ENCODE results near the gene PRUNE2.

DNA sequence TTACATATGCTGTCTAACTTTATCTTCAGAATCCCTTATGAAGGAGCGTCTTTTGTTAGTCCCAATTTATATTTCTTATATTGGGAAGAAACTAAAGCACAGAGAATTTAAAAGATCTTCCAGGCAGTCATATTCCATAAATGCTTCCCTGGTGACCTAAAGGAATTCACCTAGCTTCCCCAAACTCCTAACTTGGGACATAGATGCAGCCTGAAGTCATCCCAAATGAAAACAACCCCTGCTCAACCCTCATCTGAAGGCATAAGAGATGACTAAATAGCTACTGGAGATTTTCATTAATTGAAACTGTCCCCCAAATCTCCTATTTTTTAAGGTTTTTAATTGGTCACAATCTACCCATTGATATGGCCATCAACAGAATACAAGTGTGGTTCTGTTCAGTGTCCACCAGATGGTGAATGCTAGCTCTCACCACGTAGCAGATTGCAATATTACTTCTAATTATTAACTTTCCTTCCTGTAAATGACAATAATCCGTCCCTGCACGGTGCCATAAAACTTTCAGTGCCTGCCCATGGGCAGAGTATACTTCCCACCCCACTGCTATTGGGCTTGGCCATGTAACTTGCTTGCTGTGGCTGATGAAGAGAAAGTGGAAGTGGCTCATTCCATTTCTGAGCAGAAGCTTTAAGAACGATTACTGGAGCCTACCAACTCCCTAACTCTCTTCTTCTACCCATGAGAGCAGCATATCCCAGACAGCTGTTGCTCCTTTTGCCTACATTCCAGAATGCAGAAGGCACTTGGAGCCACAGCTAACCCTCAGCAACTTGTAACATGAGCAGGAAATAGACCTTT lies 18.7 kb downstream of the PRUNE2 start:
- TF ChIP-seq, protein P1, sequence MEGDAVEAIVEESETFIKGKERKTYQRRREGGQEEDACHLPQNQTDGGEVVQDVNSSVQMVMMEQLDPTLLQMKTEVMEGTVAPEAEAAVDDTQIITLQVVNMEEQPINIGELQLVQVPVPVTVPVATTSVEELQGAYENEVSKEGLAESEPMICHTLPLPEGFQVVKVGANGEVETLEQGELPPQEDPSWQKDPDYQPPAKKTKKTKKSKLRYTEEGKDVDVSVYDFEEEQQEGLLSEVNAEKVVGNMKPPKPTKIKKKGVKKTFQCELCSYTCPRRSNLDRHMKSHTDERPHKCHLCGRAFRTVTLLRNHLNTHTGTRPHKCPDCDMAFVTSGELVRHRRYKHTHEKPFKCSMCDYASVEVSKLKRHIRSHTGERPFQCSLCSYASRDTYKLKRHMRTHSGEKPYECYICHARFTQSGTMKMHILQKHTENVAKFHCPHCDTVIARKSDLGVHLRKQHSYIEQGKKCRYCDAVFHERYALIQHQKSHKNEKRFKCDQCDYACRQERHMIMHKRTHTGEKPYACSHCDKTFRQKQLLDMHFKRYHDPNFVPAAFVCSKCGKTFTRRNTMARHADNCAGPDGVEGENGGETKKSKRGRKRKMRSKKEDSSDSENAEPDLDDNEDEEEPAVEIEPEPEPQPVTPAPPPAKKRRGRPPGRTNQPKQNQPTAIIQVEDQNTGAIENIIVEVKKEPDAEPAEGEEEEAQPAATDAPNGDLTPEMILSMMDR (optimal IDR thresholded peaks at IDR 0.05 in 1 of 3, IDR thresholded peaks at IDR 0.05 in 1 of 3, conservative IDR thresholded peaks at IDR 0.05 in 1 of 3; ENCODE audit: extremely low read depth in 1 of 3, insufficient read depth in 2 of 3, low read length in 3 of 3) = no peak
- no peak for TF ChIP-seq EZH2 (IDR thresholded peaks at IDR 0.05; ENCODE audit: low read length)

Measured in keratinocyte (primary cell).